ENCODE results near the gene ABT1.

Gene ABT1

GRCh38 chr6:26553635-26554446 is 42.9 kb upstream of the ABT1 start:
- CTCF ChIA-PET: interaction anchor here (1.0 to 4.7 kb wide), 12 partner anchors 9 to 1243 kb away, joined by 3 to 19 read pairs (median 4); partner anchors contain the start of gene HMGN4
- no peak for TF ChIP-seq CTCF (IDR thresholded peaks at IDR 0.05; ENCODE audit: control extremely low read depth, extremely low read depth, low read depth, missing control alignments)
- POLR2A ChIA-PET: interaction anchor here (1.1 to 1.3 kb wide), 2 partner anchors 16 to 358 kb away, joined by 3 to 5 read pairs; partner anchors contain the start of gene HMGN4
- no peak for DNase-seq (ENCODE audit: extremely low spot score)

- no peak for TF ChIP-seq CTCF (IDR thresholded peaks at IDR 0.05; ENCODE audit: control extremely low read depth, extremely low read depth, low read depth, missing control alignments)
- ChIA-PET POLR2A (interaction anchor here (1.1 to 1.3 kb wide), 2 partner anchors 17 to 359 kb away, joined by 3 to 5 read pairs; partner anchors contain the start of gene HMGN4), CTCF (interaction anchor here (1.0 to 4.7 kb wide), 10 partner anchors 9 to 232 kb away, joined by 3 to 19 read pairs (median 4); partner anchors contain the start of gene HMGN4)
- DNase-seq (ENCODE audit: extremely low spot score): no peak
Observed at GRCh38 chr6:26554447-26554696, 42.4 kb upstream of the ABT1 start.

- DNase-seq (ENCODE audit: extremely low spot score): no peak
- TF ChIP-seq CTCF (IDR thresholded peaks at IDR 0.05; ENCODE audit: control extremely low read depth, extremely low read depth, low read depth, missing control alignments): no peak
- ChIA-PET CTCF (interaction anchor here (1.0 to 4.7 kb wide), 7 partner anchors 10 to 233 kb away, joined by 3 to 19 read pairs (median 4); partner anchors contain the start of gene HMGN4), POLR2A (interaction anchor here (0.6 to 1.3 kb wide), 2 partner anchors 359 to 534 kb away, joined by 3 to 5 read pairs; no protein-coding TSS in a partner anchor)
Observed at GRCh38 chr6:26554697-26555504, 41.9 kb upstream of the ABT1 start.

GRCh38 chr6:26555505-26556262 is 41.1 kb upstream of the ABT1 start:
- no peak for DNase-seq (ENCODE audit: extremely low spot score)
- ChIA-PET POLR2A (interaction anchor here (1.3 kb wide), 1 partner anchor 360 kb away, joined by 5 read pairs; no protein-coding TSS in a partner anchor), CTCF (interaction anchor here (0.6 to 4.7 kb wide), 8 partner anchors 9 to 40 kb away, joined by 3 to 19 read pairs (median 4); partner anchors contain the start of gene HMGN4)
- no peak for TF ChIP-seq CTCF (IDR thresholded peaks at IDR 0.05; ENCODE audit: control extremely low read depth, extremely low read depth, low read depth, missing control alignments)

GRCh38 chr6:26556263-26557070 is 40.3 kb upstream of the ABT1 start:
- DNase-seq (ENCODE audit: extremely low spot score): no peak
- POLR2A ChIA-PET: interaction anchor here (0.6 kb wide), 1 partner anchor 12 kb away, joined by 3 read pairs; no protein-coding TSS in a partner anchor

More at GRCh38 chr6:26556263-26557070, 40.3 kb upstream of the ABT1 start:
- CTCF ChIA-PET: interaction anchor here (0.6 to 4.7 kb wide), 8 partner anchors 9 to 215 kb away, joined by 3 to 19 read pairs (median 4); partner anchors contain the start of gene HMGN4
- no peak for TF ChIP-seq CTCF (IDR thresholded peaks at IDR 0.05; ENCODE audit: control extremely low read depth, extremely low read depth, low read depth, missing control alignments)

All from GM10248 (cell line).